Measurements from ENCODE around the gene PREX1. TPM values are rescaled to one million over a fixed set of nuclear protein-coding genes. Genes with fewer than 3 reads are reported as not detected.

PREX1 gene
- polyA plus RNA-seq, 3 donors, result 3.3 to 22.8 (median 21.5) TPM

- H3K27ac ChIP-seq (ENCODE audit: low read depth, low read length), result no peak overlapping the region
- 49 to 93% (median 59%) methylated on average over 2 of the region's 2 CpGs for WGBS, 3 donors
Measured at GRCh38 chr20:48736636-48737035, 91.2 kb downstream of the PREX1 start.

- H3K27ac ChIP-seq (ENCODE audit: low read depth, low read length), result no peak overlapping the region
Measured at GRCh38 chr20:48736231-48736630, 91.6 kb downstream of the PREX1 start.

GRCh38 chr20:48735112-48735511, 92.7 kb downstream of the PREX1 start:
- WGBS, 3 donors, result 39 to 75% (median 45%) methylated on average over 5 of the region's 5 CpGs

DNA sequence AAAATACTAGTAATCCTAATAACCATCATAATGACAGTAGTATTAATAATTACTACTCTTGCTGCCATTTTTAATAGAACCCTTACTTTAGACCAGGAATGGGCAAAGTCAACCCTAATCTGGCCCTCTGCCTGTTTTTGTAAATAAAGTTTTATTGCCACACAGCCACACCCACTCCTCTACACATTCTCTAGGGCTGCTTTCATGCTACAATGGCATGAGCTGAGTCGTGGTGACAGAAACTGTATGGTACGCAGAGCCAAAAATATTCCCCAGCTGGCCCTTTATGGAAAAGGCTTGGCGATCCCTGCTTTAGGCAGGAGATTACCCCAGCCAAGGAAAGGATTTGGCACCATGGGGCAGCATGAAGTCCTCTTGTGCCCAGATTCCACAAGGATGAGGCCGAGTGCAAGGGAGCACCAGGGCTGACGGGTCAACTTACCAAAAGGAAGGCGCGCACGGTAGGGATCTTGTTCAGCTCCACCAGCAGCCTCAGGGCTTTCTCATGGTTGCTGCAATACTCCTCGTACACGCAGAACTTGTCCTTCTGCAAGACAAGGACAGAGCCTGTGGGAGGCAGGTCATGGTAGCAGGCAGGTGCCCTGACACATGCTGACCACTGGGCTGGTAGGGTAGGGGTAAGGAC, 93.6 kb downstream of the PREX1 start:
- no peak overlapping the region for H3K27ac ChIP-seq (ENCODE audit: low read depth, low read length)

More at GRCh38 chr20:48735112-48735511, 92.7 kb downstream of the PREX1 start:
- H3K27ac ChIP-seq (ENCODE audit: low read depth, low read length), result no peak overlapping the region

GRCh38 chr20:48733296-48733790, 94.5 kb downstream of the PREX1 start:
- WGBS, 3 donors, result 87 to 90% (median 88%) methylated on average over 3 of the region's 3 CpGs
- H3K27ac ChIP-seq (ENCODE audit: low read depth, low read length), result no peak overlapping the region

More for the DNA sequence above, 93.6 kb downstream of the PREX1 start:
- WGBS, 3 donors, result 76 to 95% (median 77%) methylated on average over 10 of the region's 10 CpGs

DNA sequence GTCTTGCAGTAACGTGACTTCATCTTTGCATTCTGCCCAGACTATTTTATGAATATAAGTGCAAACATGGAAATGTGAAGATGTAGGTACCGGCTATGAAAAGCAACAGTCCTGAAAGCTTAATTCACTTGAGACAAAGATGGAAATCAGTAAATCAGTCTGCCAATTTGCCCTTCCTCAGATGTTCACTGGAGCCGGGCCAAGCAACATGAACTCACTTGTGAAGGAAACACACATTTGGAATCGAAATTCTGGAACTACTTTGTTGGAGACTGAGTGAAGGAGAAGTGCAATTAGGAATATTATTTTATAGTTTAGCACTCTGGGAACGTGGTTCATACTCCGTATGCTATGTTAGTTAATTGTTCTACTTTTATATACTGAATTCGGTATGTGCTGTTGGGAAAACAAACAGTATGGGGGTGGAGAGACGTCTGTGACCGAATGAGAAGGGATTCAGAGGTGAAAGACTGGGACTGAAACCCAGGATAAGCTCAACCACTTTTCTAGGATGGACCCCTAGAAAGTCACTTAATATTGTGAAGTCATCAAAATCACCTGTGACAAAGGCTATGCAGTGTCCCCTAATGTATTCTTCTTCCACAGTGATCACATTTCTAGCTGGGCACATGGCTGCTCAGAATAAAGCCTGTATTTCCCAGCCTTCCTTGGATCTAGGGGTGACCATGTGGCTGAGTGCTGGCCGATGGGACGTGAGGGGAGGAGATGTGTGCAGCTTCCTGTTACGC, 95.5 kb downstream of the PREX1 start:
- WGBS, 3 donors, result 57 to 76% (median 58%) methylated on average over 12 of the region's 12 CpGs
- no peak overlapping the region for H3K27ac ChIP-seq (ENCODE audit: low read depth, low read length)

- 85 to 92% (median 87%) methylated on average over 4 of the region's 4 CpGs for WGBS, 3 donors
- H3K27ac ChIP-seq (ENCODE audit: low read depth, low read length), result no peak overlapping the region
Measured at GRCh38 chr20:48731536-48731935, 96.3 kb downstream of the PREX1 start.

GRCh38 chr20:48730977-48731376, 96.8 kb downstream of the PREX1 start:
- WGBS, 3 donors, result 93 to 97% (median 97%) methylated on average over 3 of the region's 3 CpGs
- H3K27ac ChIP-seq (ENCODE audit: low read depth, low read length), result no peak overlapping the region

DNA sequence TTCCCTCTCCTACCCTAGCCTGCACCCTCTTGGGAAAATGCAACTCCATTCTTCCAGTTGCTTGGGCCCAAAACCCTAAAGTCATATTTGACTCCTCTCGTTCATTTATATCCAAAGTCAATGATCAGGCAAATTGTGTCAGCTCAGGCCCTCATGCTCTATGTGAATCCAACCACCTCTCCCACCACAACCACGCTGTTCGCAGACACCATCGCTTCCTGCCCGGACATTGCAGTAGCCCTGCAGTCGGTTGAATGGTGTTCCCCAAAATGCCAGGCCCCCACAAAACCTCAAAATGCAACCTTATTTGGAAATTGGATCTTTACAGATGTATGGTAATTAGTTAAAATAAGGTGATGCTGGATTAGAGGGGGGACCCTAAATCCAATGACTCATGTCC, 98.3 kb downstream of the PREX1 start:
- 64 to 91% (median 74%) methylated on average over 6 of the region's 6 CpGs for WGBS, 3 donors
- no peak overlapping the region for H3K27ac ChIP-seq (ENCODE audit: low read depth, low read length)

- no peak overlapping the region for H3K27ac ChIP-seq (ENCODE audit: low read depth, low read length)
- WGBS, 3 donors, result 81 to 97% (median 87%) methylated on average over 9 of the region's 9 CpGs
Measured at GRCh38 chr20:48728042-48728825, 99.6 kb downstream of the PREX1 start.

- 81 to 85% (median 84%) methylated on average over 6 of the region's 6 CpGs for WGBS, 3 donors
Measured at GRCh38 chr20:48727226-48727625, 100.6 kb downstream of the PREX1 start.

DNA sequence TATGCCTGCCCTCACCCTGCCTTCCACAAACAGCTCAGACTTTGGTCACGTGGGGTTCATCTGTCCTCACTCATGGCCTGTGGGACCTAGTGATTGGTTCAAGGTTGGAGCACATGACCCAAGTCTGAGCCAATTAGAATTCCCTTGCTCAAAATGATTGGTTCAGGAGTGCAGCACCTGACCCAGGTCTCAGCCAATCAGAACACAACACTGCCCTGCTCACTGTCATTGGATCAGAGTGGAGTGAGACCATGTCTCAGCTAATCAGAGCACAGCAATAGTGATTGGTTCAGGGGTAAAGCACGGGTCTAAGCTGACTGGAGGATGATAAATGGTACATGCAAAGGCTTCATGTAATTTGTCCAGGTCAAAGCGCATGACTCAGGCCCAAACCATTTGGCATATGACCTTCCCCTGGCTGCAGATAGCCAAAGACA, 102.2 kb downstream of the PREX1 start:
- no peak overlapping the region for H3K27ac ChIP-seq (ENCODE audit: low read depth, low read length)
- WGBS, 3 donors, result 79 to 81% (median 79%) methylated on average over 3 of the region's 3 CpGs

More at GRCh38 chr20:48727226-48727625, 100.6 kb downstream of the PREX1 start:
- no peak overlapping the region for H3K27ac ChIP-seq (ENCODE audit: low read depth, low read length)

GRCh38 chr20:48724891-48725554, 102.8 kb downstream of the PREX1 start:
- no peak overlapping the region for H3K27ac ChIP-seq (ENCODE audit: low read depth, low read length)
- WGBS, 3 donors, result 86 to 88% (median 87%) methylated on average over 11 of the region's 11 CpGs

- 79 to 85% (median 83%) methylated on average over 5 of the region's 5 CpGs for WGBS, 3 donors
- no peak overlapping the region for H3K27ac ChIP-seq (ENCODE audit: low read depth, low read length)
Measured at GRCh38 chr20:48724382-48724781, 103.4 kb downstream of the PREX1 start.

GRCh38 chr20:48723308-48724264, 104.2 kb downstream of the PREX1 start:
- no peak overlapping the region for H3K27ac ChIP-seq (ENCODE audit: low read depth, low read length)
- 43 to 67% (median 48%) methylated on average over 29 of the region's 29 CpGs for WGBS, 3 donors

- H3K27ac ChIP-seq (ENCODE audit: low read depth, low read length), result no peak overlapping the region
- 43 to 54% (median 47%) methylated on average over 8 of the region's 8 CpGs for WGBS, 3 donors
Measured at GRCh38 chr20:48722737-48723191, 105.0 kb downstream of the PREX1 start.

DNA sequence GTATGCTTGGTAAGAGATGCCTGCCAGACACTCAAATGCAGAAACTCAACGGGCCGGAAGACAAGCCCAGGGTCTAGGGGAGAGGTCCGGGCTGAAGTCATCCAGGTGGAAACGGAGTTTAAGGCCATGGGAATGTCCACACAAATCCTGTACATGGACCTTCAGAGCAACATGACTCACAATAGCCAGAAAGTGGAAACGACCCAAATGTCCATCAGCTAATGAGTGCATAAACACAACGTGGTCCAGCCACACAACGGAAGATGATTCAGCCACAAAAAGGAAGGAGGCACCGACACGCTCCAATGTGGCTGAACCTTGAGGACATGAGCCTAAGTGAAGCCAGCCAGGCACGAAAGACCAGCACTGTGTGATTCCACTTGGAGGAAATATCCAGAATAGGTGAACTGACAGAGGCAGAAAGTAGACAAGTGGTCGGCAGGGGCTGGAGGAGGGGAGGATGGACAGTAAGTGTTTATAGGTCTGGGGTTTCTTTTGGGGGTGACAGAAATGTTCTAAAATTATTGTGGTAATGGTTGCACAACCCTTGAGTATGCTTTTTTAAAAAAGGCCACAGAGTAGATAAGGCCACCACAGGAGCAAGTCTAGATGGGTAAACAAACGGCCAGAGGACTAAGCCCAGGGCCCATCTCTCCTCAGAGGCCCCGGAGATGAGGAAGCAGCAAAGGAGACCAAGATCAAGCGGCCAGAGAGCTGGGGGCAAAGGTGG, 105.6 kb downstream of the PREX1 start:
- no peak overlapping the region for H3K27ac ChIP-seq (ENCODE audit: low read depth, low read length)
- 58 to 81% (median 58%) methylated on average over 14 of the region's 14 CpGs for WGBS, 3 donors
